ENCODE results near the gene CCSAP.
A peak's percentile ranks its signal among the peaks of the same experiment; 100 is the strongest.
"Not testable (repeated sequence)": the region's sequence is repeated elsewhere in the genome, so short reads cannot be mapped to it uniquely, and the experiment has no call there.

CCSAP gene

GRCh38 chr1:229342656-229343569 lies at the start of gene CCSAP:
Gene CCSAP (minus strand): TSS chr1:229343047. CDS start chr1:229342465, 582 bp downstream.
- peak within 1 kb of the TSS; percentile 86 for H3K4me3 Mint-ChIP-seq
- H3K9me3 Mint-ChIP-seq: no peaks in the 10 kb centered on the region
- H3K36me3 Mint-ChIP-seq (ENCODE audit: low read depth): no peaks in the 10 kb centered on the region
- peaks cover 44% of the 10 kb centered on the region for H3K4me1 Mint-ChIP-seq (ENCODE audit: low read depth)
- H3K27ac Mint-ChIP-seq: peak within 1 kb of the TSS; percentile 88
- peaks cover 23% of the 10 kb centered on the region for H3K27me3 Mint-ChIP-seq

GRCh38 chr1:229390130-229390529 lies 47.3 kb upstream of the CCSAP start:
- H3K4me3 Mint-ChIP-seq: no peak overlapping the region
- no peaks in the 10 kb centered on the region for H3K36me3 Mint-ChIP-seq (ENCODE audit: low read depth)
- no peak overlapping the region for H3K27ac Mint-ChIP-seq
- no peaks in the 10 kb centered on the region for H3K9me3 Mint-ChIP-seq
- peaks cover 19% of the 10 kb centered on the region for H3K27me3 Mint-ChIP-seq
- no peaks in the 10 kb centered on the region for H3K4me1 Mint-ChIP-seq (ENCODE audit: low read depth)

- H3K36me3 Mint-ChIP-seq (ENCODE audit: low read depth): no peaks in the 10 kb centered on the region
These were observed 46.2 kb upstream of the CCSAP start for GRCh38 chr1:229388897-229389580.

GRCh38 chr1:229385853-229386456 lies 43.1 kb upstream of the CCSAP start:
- Mint-ChIP-seq H3K4me1 (ENCODE audit: low read depth) (no peaks in the 10 kb centered on the region), H3K36me3 (ENCODE audit: low read depth) (no peaks in the 10 kb centered on the region), H3K27me3 (peaks cover 14% of the 10 kb centered on the region), H3K4me3 (no peak overlapping the region), H3K27ac (no peak overlapping the region), H3K9me3 (no peaks in the 10 kb centered on the region)

More at GRCh38 chr1:229388897-229389580, 46.2 kb upstream of the CCSAP start:
- H3K9me3 Mint-ChIP-seq: no peaks in the 10 kb centered on the region
- H3K27me3 Mint-ChIP-seq: peaks cover 20% of the 10 kb centered on the region
- no peaks in the 10 kb centered on the region for H3K4me1 Mint-ChIP-seq (ENCODE audit: low read depth)
- no peak overlapping the region for H3K27ac Mint-ChIP-seq
- H3K4me3 Mint-ChIP-seq: no peak overlapping the region

GRCh38 chr1:229384822-229385221 lies 42.0 kb upstream of the CCSAP start:
- Mint-ChIP-seq H3K4me1 (ENCODE audit: low read depth) (no peaks in the 10 kb centered on the region), H3K36me3 (ENCODE audit: low read depth) (no peaks in the 10 kb centered on the region), H3K27me3 (peaks cover 10% of the 10 kb centered on the region)

GRCh38 chr1:229383961-229384360 lies 41.1 kb upstream of the CCSAP start:
- H3K27ac Mint-ChIP-seq: no peak overlapping the region
- no peaks in the 10 kb centered on the region for H3K36me3 Mint-ChIP-seq (ENCODE audit: low read depth)
- H3K9me3 Mint-ChIP-seq: no peaks in the 10 kb centered on the region
- no peak overlapping the region for H3K4me3 Mint-ChIP-seq
- H3K4me1 Mint-ChIP-seq (ENCODE audit: low read depth): no peaks in the 10 kb centered on the region
- peaks cover 10% of the 10 kb centered on the region for H3K27me3 Mint-ChIP-seq

More at GRCh38 chr1:229384822-229385221, 42.0 kb upstream of the CCSAP start:
- H3K27ac Mint-ChIP-seq: no peak overlapping the region
- H3K9me3 Mint-ChIP-seq: no peaks in the 10 kb centered on the region
- no peak overlapping the region for H3K4me3 Mint-ChIP-seq

- Mint-ChIP-seq H3K4me1 (ENCODE audit: low read depth) (no peaks in the 10 kb centered on the region), H3K27ac (no peak overlapping the region), H3K36me3 (ENCODE audit: low read depth) (no peaks in the 10 kb centered on the region), H3K4me3 (no peak overlapping the region), H3K27me3 (peaks cover 10% of the 10 kb centered on the region), H3K9me3 (no peaks in the 10 kb centered on the region)
These were observed 40.3 kb upstream of the CCSAP start for GRCh38 chr1:229383188-229383587.

GRCh38 chr1:229381234-229381633 lies 38.4 kb upstream of the CCSAP start:
- Mint-ChIP-seq H3K27ac (no peak overlapping the region), H3K9me3 (no peaks in the 10 kb centered on the region), H3K27me3 (peaks cover 10% of the 10 kb centered on the region), H3K4me1 (ENCODE audit: low read depth) (no peaks in the 10 kb centered on the region), H3K36me3 (ENCODE audit: low read depth) (no peaks in the 10 kb centered on the region), H3K4me3 (no peak overlapping the region)

GRCh38 chr1:229380536-229381160 lies 37.8 kb upstream of the CCSAP start:
- Mint-ChIP-seq H3K9me3 (no peaks in the 10 kb centered on the region), H3K27me3 (peaks cover 10% of the 10 kb centered on the region), H3K4me3 (no peak overlapping the region), H3K27ac (no peak overlapping the region), H3K4me1 (ENCODE audit: low read depth) (no peaks in the 10 kb centered on the region), H3K36me3 (ENCODE audit: low read depth) (no peaks in the 10 kb centered on the region)

GRCh38 chr1:229379846-229380245 lies 37.0 kb upstream of the CCSAP start:
- Mint-ChIP-seq H3K4me1 (ENCODE audit: low read depth) (no peaks in the 10 kb centered on the region), H3K27me3 (peaks cover 10% of the 10 kb centered on the region), H3K36me3 (ENCODE audit: low read depth) (no peaks in the 10 kb centered on the region), H3K9me3 (no peaks in the 10 kb centered on the region), H3K27ac (no peak overlapping the region), H3K4me3 (no peak overlapping the region)

GRCh38 chr1:229378586-229379367 lies 35.9 kb upstream of the CCSAP start:
- Mint-ChIP-seq H3K9me3 (no peaks in the 10 kb centered on the region), H3K36me3 (ENCODE audit: low read depth) (no peaks in the 10 kb centered on the region), H3K27ac (no peak overlapping the region)

GRCh38 chr1:229378035-229378434 lies 35.2 kb upstream of the CCSAP start:
- not testable (repeated sequence) for H3K27me3 Mint-ChIP-seq; H3K9me3 Mint-ChIP-seq; H3K4me3 Mint-ChIP-seq; H3K27ac Mint-ChIP-seq; H3K36me3 Mint-ChIP-seq (ENCODE audit: low read depth); H3K4me1 Mint-ChIP-seq (ENCODE audit: low read depth)

More at GRCh38 chr1:229378586-229379367, 35.9 kb upstream of the CCSAP start:
- H3K27me3 Mint-ChIP-seq: peaks cover 2% of the 10 kb centered on the region
- H3K4me1 Mint-ChIP-seq (ENCODE audit: low read depth): no peaks in the 10 kb centered on the region
- H3K4me3 Mint-ChIP-seq: no peak overlapping the region

GRCh38 chr1:229377429-229377828 lies 34.6 kb upstream of the CCSAP start:
- Mint-ChIP-seq H3K27ac (no peak overlapping the region), H3K9me3 (no peaks in the 10 kb centered on the region), H3K4me1 (ENCODE audit: low read depth) (no peaks in the 10 kb centered on the region), H3K27me3 (no peaks in the 10 kb centered on the region), H3K4me3 (no peak overlapping the region), H3K36me3 (ENCODE audit: low read depth) (no peaks in the 10 kb centered on the region)

GRCh38 chr1:229376521-229376920 lies 33.7 kb upstream of the CCSAP start:
- H3K4me1 Mint-ChIP-seq (ENCODE audit: low read depth): no peaks in the 10 kb centered on the region
- no peak overlapping the region for H3K27ac Mint-ChIP-seq
- H3K4me3 Mint-ChIP-seq: no peak overlapping the region
- no peaks in the 10 kb centered on the region for H3K36me3 Mint-ChIP-seq (ENCODE audit: low read depth)
- H3K9me3 Mint-ChIP-seq: no peaks in the 10 kb centered on the region
- peaks cover 6% of the 10 kb centered on the region for H3K27me3 Mint-ChIP-seq

Data from stimulated activated naive CD8-positive, alpha-beta T cell treated with anti-CD3 and anti-CD28 coated beads, Interleukin-15, Interleukin-2, amounts not matched to agents 100 ng/mL and 50 ng/mL, for 24 hours (primary cell).